Keratinocyte (primary cell): ENCODE results near the gene ROPN1L. TPM values are rescaled to one million over a fixed set of nuclear protein-coding genes. Genes with fewer than 3 reads are reported as not detected.
A peak's percentile ranks its signal among the peaks of the same experiment; 100 is the strongest.

ENCODE experiments used
- DNase-seq: peaks from one replicate; pipeline ENCODE4 v3.0.0-alpha.2; 2011; ENCODE audit warnings: low read depth, missing footprints, low spot score
- FAIRE-seq: peaks from 2 replicates; lab custom pipeline; 2011; peaks lifted over from hg19 to GRCh38; lab: Jason Lieb, UNC
- H2AFZ ChIP-seq: 2 replicates; pipeline ENCODE4 v1.6.0; 2012; ENCODE audit warnings: low read length, control low read depth, inconsistent platforms; ENCODE audit not compliant: control insufficient read depth
- H3K27ac ChIP-seq: 2 replicates; pipeline ENCODE4 v1.5.1; 2011; ENCODE audit warnings: low read length; ENCODE audit not compliant: control insufficient read depth, insufficient read depth
- H3K27me3 ChIP-seq: 3 replicates; pipeline ENCODE4 v1.6.0; 2011; ENCODE audit warnings: low read length; ENCODE audit not compliant: control insufficient read depth, insufficient read depth; ENCODE audit errors: extremely low read depth
- H3K36me3 ChIP-seq, 2 experiments: 2 replicates in 1 of 2; 3 replicates in 1 of 2; pipeline ENCODE4 v1.5.1; 2011; ENCODE audit warnings: low read length in 2 of 2, mild to moderate bottlenecking in 1 of 2; ENCODE audit not compliant: control insufficient read depth in 2 of 2, insufficient read depth in 2 of 2; ENCODE audit errors: extremely low read depth in 1 of 2
- H3K4me1 ChIP-seq: 3 replicates; pipeline ENCODE4 v1.5.1; 2011; ENCODE audit warnings: low read length; ENCODE audit not compliant: control insufficient read depth, insufficient read depth; ENCODE audit errors: extremely low read depth
- H3K4me2 ChIP-seq: 3 replicates; pipeline ENCODE4 v1.6.0; 2011; ENCODE audit warnings: low read depth, low read length; ENCODE audit not compliant: control insufficient read depth, insufficient read depth; ENCODE audit errors: extremely low read depth
- H3K4me3 ChIP-seq, 3 experiments: fragments of 200-600 bp in 1 of 3; sonication (generic) in 1 of 3; 2 replicates in 2 of 3; 3 replicates in 1 of 3; pipeline ENCODE4 v1.5.1; 2011 to 2016; ENCODE audit warnings: low read length in 3 of 3, mild to moderate bottlenecking in 3 of 3, control low read depth in 2 of 3, inconsistent platforms in 1 of 3, low read depth in 1 of 3, mixed read lengths in 1 of 3, mixed run types in 1 of 3, moderate library complexity in 1 of 3; ENCODE audit not compliant: control insufficient read depth in 2 of 3, insufficient read depth in 2 of 3; ENCODE audit errors: extremely low read depth in 1 of 3
- H3K79me2 ChIP-seq: 2 replicates; pipeline ENCODE4 v1.6.0; 2012; ENCODE audit warnings: low read length; ENCODE audit not compliant: control insufficient read depth, insufficient read depth
- H3K9ac ChIP-seq: 3 replicates; pipeline ENCODE4 v1.6.0; 2011; ENCODE audit warnings: low read length; ENCODE audit not compliant: control insufficient read depth, insufficient read depth; ENCODE audit errors: extremely low read depth
- H3K9me1 ChIP-seq: 3 replicates; pipeline ENCODE4 v1.6.0; 2011; ENCODE audit warnings: low read length; ENCODE audit not compliant: control insufficient read depth, insufficient read depth; ENCODE audit errors: extremely low read depth
- H3K9me3 ChIP-seq: 2 replicates; pipeline ENCODE4 v1.5.1; 2012; ENCODE audit warnings: low read depth, low read length; ENCODE audit not compliant: control insufficient read depth
- H4K20me1 ChIP-seq: 3 replicates; pipeline ENCODE4 v1.6.0; 2011; ENCODE audit warnings: low read length; ENCODE audit not compliant: control insufficient read depth, insufficient read depth; ENCODE audit errors: extremely low read depth
- EZH2 ChIP-seq: IDR thresholded peaks from one replicate; pipeline ENCODE4 v1.6.1; 2012; ENCODE audit warnings: inconsistent platforms, mild to moderate bottlenecking, low read length, moderate library complexity
- dilution Hi-C: fragments of 300-500 bp; cut with MboI; formaldehyde crosslinking; loops from one replicate; pipeline ENCODE4 v1.7.0; 2020; ENCODE audit warnings: low sequenced_read_pairs; ENCODE audit not compliant: extremely low pct_ligation_motif_present
- polyA plus RNA-seq, 5 experiments: library from polyadenylated mRNA; depleted of rRNA in 3 of 5; stranded (reverse) in 3 of 5; stranded (forward) in 1 of 5; unstranded in 1 of 5; fragments of >200 nt; gene quantifications; 1 replicate in 1 of 5; 2 replicates in 3 of 5; 3 replicates in 1 of 5; pipeline versions ENCODE4 v1.2.1 to v1.2.3, GENCODE V29; 2011 to 2012; ENCODE audit warnings: missing spikeins in 2 of 5, low read depth in 1 of 5, low replicate concordance in 1 of 5
- TF ChIP-seq, protein P1 (sequence below), 3 experiments: IDR thresholded peaks in 1 of 3; conservative IDR thresholded peaks in 1 of 3; optimal IDR thresholded peaks in 1 of 3; 2 replicates in 2 of 3; 3 replicates in 1 of 3; pipeline versions ENCODE3 to v1.5.1; 2011; ENCODE audit warnings: low read length in 3 of 3, mild to moderate bottlenecking in 3 of 3, moderate library complexity in 2 of 3, control low read depth in 1 of 3, inconsistent platforms in 1 of 3; ENCODE audit not compliant: insufficient read depth in 2 of 3; ENCODE audit errors: extremely low read depth in 1 of 3

ROPN1L gene
- polyA plus RNA-seq, 1 donor (not counting 4 experiments of a cell fraction or from before 2014, with no cell fraction given): not detected

- Histone ChIP-seq H3K4me1 (peaks cover 35% of the 10 kb centered on the region), H2AFZ (no peak overlapping the region), H3K27ac (peak overlapping the region; percentile 59), H3K36me3 (no peaks in the 10 kb centered on the region), H3K27me3 (no peaks in the 10 kb centered on the region), H3K4me3 (peak overlapping the region in 1 of 3 experiments; percentile 23), H3K4me2 (peak overlapping the region; percentile 65), H3K9me1 (no peaks in the 10 kb centered on the region), H3K79me2 (no peaks in the 10 kb centered on the region), H3K9ac (peak overlapping the region; percentile 11), H4K20me1 (no peaks in the 10 kb centered on the region), H3K9me3 (no peaks in the 10 kb centered on the region)
- dilution Hi-C loops: no loop called here
- DNase-seq (peak; percentile 88), FAIRE-seq (peak; percentile 95)
- TF ChIP-seq EZH2: no peak
- TF ChIP-seq, protein P1, sequence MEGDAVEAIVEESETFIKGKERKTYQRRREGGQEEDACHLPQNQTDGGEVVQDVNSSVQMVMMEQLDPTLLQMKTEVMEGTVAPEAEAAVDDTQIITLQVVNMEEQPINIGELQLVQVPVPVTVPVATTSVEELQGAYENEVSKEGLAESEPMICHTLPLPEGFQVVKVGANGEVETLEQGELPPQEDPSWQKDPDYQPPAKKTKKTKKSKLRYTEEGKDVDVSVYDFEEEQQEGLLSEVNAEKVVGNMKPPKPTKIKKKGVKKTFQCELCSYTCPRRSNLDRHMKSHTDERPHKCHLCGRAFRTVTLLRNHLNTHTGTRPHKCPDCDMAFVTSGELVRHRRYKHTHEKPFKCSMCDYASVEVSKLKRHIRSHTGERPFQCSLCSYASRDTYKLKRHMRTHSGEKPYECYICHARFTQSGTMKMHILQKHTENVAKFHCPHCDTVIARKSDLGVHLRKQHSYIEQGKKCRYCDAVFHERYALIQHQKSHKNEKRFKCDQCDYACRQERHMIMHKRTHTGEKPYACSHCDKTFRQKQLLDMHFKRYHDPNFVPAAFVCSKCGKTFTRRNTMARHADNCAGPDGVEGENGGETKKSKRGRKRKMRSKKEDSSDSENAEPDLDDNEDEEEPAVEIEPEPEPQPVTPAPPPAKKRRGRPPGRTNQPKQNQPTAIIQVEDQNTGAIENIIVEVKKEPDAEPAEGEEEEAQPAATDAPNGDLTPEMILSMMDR (optimal IDR thresholded peaks at IDR 0.05 in 1 of 3, IDR thresholded peaks at IDR 0.05 in 1 of 3, conservative IDR thresholded peaks at IDR 0.05 in 1 of 3; ENCODE audit: extremely low read depth in 1 of 3, insufficient read depth in 2 of 3, low read length in 3 of 3): peak in 1 of 3 experiments; percentile 13
These were observed 13.1 kb downstream of the ROPN1L start for GRCh38 chr5:10454591-10455276.

- Histone ChIP-seq H2AFZ (no peak overlapping the region), H3K4me3 (no peak overlapping the region), H3K9me3 (no peaks in the 10 kb centered on the region), H3K9me1 (no peaks in the 10 kb centered on the region), H4K20me1 (no peaks in the 10 kb centered on the region), H3K27ac (peak overlapping the region; percentile 59), H3K79me2 (no peaks in the 10 kb centered on the region), H3K9ac (peak overlapping the region; percentile 11), H3K27me3 (no peaks in the 10 kb centered on the region), H3K36me3 (no peaks in the 10 kb centered on the region), H3K4me1 (peaks cover 35% of the 10 kb centered on the region), H3K4me2 (peak overlapping the region; percentile 65)
- DNase-seq (no peak), FAIRE-seq (no peak)
- dilution Hi-C loops: no loop called here
- no peak for TF ChIP-seq EZH2
- TF ChIP-seq, protein P1 (optimal IDR thresholded peaks at IDR 0.05 in 1 of 3, IDR thresholded peaks at IDR 0.05 in 1 of 3, conservative IDR thresholded peaks at IDR 0.05 in 1 of 3; ENCODE audit: extremely low read depth in 1 of 3, insufficient read depth in 2 of 3, low read length in 3 of 3): no peak
These were observed 13.6 kb downstream of the ROPN1L start for GRCh38 chr5:10455277-10455670.
